ENCODE measurements around the gene ZBTB11. TPM values are rescaled to one million over a fixed set of nuclear protein-coding genes. Genes with fewer than 3 reads are reported as not detected.
"Not testable (repeated sequence)": the region's sequence is repeated elsewhere in the genome, so short reads cannot be mapped to it uniquely, and the experiment has no call there.

ZBTB11 gene
- total RNA-seq, 1 donor from 2014 or later: 16.9 TPM

- Histone ChIP-seq H3K36me3 (ENCODE audit: control insufficient read depth, insufficient read depth, low read length) (no peaks in the 10 kb centered on the region), H3K27me3 (ENCODE audit: control insufficient read depth, insufficient read depth, low read length) (no peaks in the 10 kb centered on the region), H3K4me3 (ENCODE audit: low read depth, low read length) (no peak overlapping the region)
- DNase-seq (ENCODE audit: low read depth): no peak
- TF ChIP-seq, protein P1, sequence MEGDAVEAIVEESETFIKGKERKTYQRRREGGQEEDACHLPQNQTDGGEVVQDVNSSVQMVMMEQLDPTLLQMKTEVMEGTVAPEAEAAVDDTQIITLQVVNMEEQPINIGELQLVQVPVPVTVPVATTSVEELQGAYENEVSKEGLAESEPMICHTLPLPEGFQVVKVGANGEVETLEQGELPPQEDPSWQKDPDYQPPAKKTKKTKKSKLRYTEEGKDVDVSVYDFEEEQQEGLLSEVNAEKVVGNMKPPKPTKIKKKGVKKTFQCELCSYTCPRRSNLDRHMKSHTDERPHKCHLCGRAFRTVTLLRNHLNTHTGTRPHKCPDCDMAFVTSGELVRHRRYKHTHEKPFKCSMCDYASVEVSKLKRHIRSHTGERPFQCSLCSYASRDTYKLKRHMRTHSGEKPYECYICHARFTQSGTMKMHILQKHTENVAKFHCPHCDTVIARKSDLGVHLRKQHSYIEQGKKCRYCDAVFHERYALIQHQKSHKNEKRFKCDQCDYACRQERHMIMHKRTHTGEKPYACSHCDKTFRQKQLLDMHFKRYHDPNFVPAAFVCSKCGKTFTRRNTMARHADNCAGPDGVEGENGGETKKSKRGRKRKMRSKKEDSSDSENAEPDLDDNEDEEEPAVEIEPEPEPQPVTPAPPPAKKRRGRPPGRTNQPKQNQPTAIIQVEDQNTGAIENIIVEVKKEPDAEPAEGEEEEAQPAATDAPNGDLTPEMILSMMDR (IDR thresholded peaks at IDR 0.05; ENCODE audit: insufficient read depth, low read length, poor library complexity, severe bottlenecking): no peak
These were observed 14.0 kb upstream of the ZBTB11 start for GRCh38 chr3:101690972-101691371.

- TF ChIP-seq, protein P1 (IDR thresholded peaks at IDR 0.05; ENCODE audit: insufficient read depth, low read length, poor library complexity, severe bottlenecking): no peak
- DNase-seq (ENCODE audit: low read depth): no peak
- no peaks in the 10 kb centered on the region for H3K36me3 ChIP-seq (ENCODE audit: control insufficient read depth, insufficient read depth, low read length)
- H3K27me3 ChIP-seq (ENCODE audit: control insufficient read depth, insufficient read depth, low read length): no peaks in the 10 kb centered on the region
- no peak overlapping the region for H3K4me3 ChIP-seq (ENCODE audit: low read depth, low read length)
These were observed 12.4 kb upstream of the ZBTB11 start for GRCh38 chr3:101689286-101689685.

DNA sequence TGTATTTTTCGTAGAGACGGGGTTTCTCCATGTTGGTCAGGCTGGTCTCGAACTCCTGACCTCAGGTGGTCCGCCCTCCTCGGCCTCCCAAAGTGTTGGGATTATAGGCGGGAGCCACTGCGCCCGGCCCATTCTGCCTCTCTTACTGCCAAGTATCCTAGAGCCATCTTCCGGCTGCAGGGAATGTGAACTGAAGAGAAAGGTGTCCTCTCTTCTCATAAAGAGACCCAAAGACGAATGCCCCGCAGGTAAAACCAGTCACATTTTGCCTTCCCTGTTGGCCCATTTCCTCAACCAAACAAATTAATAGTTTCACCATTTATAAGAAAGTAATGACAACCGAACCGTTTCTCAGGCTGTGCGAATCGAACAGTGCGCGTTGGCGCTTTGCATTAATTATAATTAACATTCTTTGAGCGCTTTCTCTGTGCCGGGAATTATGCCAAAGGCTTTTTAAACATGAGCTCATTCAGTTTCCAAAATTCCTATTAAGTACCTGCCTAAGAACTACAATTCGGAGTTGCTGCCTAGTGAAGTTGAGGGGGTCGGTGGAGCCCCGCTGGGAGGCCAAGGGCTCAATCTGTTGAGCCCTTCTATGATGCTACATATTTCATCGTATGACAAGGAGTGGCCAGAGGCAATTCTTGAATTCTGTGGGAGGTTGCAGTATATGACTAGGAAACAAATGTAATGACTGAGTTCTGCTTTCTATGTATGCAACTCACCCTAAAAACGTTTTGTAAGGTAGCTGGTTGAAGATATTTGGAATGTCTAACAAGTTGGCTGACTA lies 10.4 kb upstream of the ZBTB11 start:
- TF ChIP-seq, protein P1 (IDR thresholded peaks at IDR 0.05; ENCODE audit: insufficient read depth, low read length, poor library complexity, severe bottlenecking): no peak
- H3K27me3 ChIP-seq (ENCODE audit: control insufficient read depth, insufficient read depth, low read length): no peaks in the 10 kb centered on the region
- H3K36me3 ChIP-seq (ENCODE audit: control insufficient read depth, insufficient read depth, low read length): no peaks in the 10 kb centered on the region
- H3K4me3 ChIP-seq (ENCODE audit: low read depth, low read length): peak overlapping the region; percentile 93
- DNase-seq (ENCODE audit: low read depth): no peak

DNA sequence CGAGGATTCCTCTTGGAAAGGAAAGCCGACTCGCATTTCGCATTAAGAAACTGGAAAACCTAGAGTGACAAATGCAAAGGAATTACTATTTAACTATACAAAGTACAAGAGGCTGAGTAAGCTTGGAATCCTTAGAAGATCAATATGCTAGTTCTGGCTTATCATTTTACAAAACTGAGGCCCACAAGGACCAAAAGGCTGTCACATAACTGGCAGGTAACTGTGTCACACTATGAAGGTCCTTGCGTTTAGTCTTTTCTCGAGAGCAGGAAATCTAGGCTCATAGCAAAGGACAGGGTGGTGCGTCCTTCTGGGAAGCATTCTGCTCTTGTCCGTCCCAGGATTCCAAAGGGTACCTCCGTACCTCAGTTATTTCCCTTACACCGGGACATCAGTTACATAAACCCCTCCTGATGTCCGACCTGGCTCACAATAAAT lies 9.0 kb upstream of the ZBTB11 start:
- DNase-seq (ENCODE audit: low read depth): no peak
- no peaks in the 10 kb centered on the region for H3K27me3 ChIP-seq (ENCODE audit: control insufficient read depth, insufficient read depth, low read length)
- peak overlapping the region; percentile 93 for H3K4me3 ChIP-seq (ENCODE audit: low read depth, low read length)
- TF ChIP-seq, protein P1 (IDR thresholded peaks at IDR 0.05; ENCODE audit: insufficient read depth, low read length, poor library complexity, severe bottlenecking): no peak
- H3K36me3 ChIP-seq (ENCODE audit: control insufficient read depth, insufficient read depth, low read length): peaks cover 1% of the 10 kb centered on the region

DNA sequence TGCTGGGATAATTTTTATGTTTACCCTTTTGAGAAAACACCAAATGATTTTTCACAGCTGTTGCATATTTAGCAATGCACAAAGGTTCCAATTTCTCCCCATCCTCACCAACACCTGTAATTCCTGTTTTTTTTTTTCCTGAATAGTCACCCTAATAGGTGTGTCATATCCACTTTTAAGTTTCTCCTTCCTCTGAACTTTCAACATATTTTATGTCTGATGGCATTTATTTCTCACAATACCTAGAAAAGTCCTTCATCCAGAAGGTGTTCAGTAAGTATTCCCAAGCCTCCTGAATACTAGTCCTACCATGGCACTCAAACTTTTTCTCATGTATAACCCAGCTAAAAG lies 8.1 kb upstream of the ZBTB11 start:
- TF ChIP-seq, protein P1 (IDR thresholded peaks at IDR 0.05; ENCODE audit: insufficient read depth, low read length, poor library complexity, severe bottlenecking): no peak
- H3K36me3 ChIP-seq (ENCODE audit: control insufficient read depth, insufficient read depth, low read length): peaks cover 1% of the 10 kb centered on the region
- DNase-seq (ENCODE audit: low read depth): no peak
- H3K27me3 ChIP-seq (ENCODE audit: control insufficient read depth, insufficient read depth, low read length): no peaks in the 10 kb centered on the region
- peak overlapping the region; percentile 93 for H3K4me3 ChIP-seq (ENCODE audit: low read depth, low read length)

DNA sequence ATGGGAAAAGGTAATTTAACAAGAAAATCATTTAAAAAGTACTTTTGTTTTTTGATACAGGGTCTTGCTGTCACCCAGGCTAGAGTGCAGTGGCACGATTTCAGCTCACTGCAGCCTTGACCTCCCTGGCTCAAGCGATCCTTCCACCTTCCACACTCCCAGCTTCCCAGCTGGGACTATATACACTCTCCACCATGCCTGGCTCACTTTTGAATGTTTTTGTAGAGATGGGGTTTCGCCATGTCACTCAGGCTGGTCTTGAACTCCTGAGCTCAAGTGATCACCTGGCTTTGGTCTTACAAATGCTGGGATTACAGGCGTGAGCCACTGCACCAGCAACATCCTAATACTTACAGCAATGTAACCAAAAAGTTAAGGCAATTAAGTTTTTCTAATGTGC lies 3.5 kb upstream of the ZBTB11 start:
- TF ChIP-seq, protein P1 (IDR thresholded peaks at IDR 0.05; ENCODE audit: insufficient read depth, low read length, poor library complexity, severe bottlenecking): no peak
- peaks cover 1% of the 10 kb centered on the region for H3K36me3 ChIP-seq (ENCODE audit: control insufficient read depth, insufficient read depth, low read length)
- H3K4me3 ChIP-seq (ENCODE audit: low read depth, low read length): no peak overlapping the region
- H3K27me3 ChIP-seq (ENCODE audit: control insufficient read depth, insufficient read depth, low read length): no peaks in the 10 kb centered on the region
- no peak for DNase-seq (ENCODE audit: low read depth)

DNA sequence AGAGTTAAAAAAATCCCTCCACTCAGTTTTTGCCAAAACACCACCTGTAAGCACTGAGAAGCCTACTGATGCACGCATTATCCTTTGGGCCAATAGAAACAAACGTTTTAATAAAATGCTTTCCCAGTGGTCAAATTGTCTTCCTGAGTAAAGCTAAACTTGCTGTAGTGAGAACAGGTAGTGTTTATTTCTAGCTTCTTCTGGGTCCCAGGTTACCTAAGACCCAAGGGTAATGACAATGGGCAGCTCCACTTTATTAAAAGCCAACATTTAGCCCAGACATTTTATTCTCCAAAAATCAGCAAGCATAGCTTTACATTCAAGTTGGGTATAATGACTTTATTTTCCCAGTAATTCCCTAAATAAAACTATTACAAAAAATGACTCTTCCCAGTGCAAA lies 1.9 kb upstream of the ZBTB11 start:
- H3K36me3 ChIP-seq (ENCODE audit: control insufficient read depth, insufficient read depth, low read length); H3K27me3 ChIP-seq (ENCODE audit: control insufficient read depth, insufficient read depth, low read length): not testable (repeated sequence)

More for the DNA sequence above, 1.9 kb upstream of the ZBTB11 start:
- DNase-seq (ENCODE audit: low read depth); H3K4me3 ChIP-seq (ENCODE audit: low read depth, low read length): not testable (repeated sequence)

Data from kidney epithelial cell (primary cell).